SHP77 (cell line): Measurements from ENCODE around the gene SCD5.

ENCODE experiments used
- DNase-seq, 2 experiments: peaks; one replicate each; lab custom pipeline; 2025; lab: John Stamatoyannopoulos, UW

Gene SCD5

DNA sequence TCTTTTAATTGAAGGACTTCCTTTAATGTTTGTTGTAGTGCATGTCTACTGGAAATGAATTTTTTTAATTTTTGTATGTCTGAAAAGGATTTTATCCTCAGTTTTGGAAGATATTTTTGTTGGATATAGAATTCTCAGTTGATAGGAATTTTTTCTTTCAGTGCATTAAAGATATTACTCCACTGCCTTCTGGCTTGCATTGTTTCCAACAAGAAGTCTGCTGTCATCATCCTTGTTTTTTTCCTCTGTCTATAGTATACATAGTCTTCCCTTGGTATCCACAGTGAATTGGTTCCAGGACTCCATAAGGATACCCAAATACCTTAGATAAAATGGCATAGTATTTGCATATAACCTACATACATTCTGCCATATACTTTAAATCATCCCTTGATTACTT, 33.5 kb downstream of the SCD5 start:
- DNase-seq = no peak

DNA sequence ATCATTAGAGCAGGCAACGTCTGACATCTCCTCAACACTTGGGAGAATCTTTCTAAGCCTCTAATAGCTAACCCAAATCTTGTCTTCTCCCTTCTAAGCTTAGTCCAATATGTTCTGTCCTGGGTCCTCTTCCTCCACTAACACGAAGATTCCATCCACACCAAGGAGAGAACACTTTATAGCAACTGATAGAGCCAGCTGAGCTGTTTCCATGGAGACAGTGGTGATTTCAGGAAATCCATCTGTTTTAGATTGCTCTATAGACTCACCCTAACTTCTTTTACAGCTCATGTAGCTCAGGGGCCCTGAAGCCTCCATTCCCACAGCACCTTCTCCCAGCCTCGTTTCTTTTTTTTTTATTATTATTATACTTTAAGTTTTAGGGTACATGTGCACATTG, 37.4 kb downstream of the SCD5 start:
- DNase-seq = no peak

DNA sequence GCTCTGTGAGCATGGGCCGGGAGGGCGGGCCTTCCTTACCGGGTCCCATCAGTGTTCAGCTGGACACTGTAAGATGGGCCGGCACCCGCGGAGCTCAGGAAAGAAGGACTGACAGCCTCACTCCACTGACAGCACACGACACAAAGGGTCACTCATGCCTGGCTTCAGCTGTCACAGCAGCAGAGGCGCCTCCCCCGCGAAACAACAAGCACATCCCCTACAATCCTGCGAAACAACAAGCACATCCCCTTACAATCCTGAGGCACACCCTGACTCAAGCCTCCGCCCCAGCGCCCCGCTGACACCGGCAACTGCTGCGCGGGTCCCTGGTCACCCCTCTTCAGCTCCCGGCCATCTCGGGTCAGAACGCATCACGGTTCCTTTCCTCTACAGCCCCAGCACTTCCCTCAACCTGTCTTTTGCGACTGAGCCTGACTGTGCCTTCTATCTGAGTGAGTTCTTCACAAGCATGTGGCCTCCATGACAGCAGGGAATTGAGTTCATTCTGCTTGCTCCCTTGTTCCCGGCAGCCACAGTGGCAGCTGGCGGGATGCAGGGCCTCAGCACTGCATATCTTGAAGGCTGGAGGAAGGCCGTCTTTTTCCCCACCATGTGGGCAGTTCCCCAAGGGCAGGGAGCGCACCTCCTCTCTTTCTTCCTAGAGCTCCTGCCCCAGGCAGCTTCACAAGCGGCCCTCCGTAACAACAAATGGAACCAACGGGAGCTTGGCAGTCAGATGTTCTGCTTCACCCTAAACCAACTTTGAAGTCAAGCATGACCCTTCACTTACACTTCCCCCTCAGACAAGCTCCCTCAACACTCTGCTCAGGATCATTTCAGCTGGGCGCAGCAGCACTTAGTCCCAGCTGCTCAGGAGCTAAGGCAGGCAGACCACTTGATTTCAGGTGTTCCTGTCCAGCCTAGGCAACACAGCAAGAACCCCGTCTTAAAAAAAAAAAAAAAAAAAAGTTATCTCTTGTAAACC, 39.6 kb downstream of the SCD5 start:
- no peak for DNase-seq

DNA sequence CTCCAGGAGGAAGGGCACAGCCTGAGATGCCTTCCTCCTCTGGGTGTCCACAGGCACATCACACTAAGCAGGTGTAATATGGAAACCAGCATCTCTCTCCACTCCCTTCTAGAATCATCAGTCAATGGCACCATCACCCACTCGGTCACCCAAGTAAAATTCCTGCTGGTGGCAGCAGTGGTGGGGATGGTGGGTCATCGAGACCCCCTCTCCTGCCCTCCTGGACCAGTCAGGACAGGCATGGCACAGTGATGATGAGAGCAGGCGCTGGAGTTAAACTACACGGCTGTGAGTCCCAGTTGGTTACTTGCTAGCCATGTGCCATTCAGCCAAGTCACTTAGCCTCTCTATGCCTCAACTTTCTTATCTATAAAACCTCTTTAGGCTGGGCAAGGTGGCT, 42.5 kb downstream of the SCD5 start:
- no peak for DNase-seq

DNA sequence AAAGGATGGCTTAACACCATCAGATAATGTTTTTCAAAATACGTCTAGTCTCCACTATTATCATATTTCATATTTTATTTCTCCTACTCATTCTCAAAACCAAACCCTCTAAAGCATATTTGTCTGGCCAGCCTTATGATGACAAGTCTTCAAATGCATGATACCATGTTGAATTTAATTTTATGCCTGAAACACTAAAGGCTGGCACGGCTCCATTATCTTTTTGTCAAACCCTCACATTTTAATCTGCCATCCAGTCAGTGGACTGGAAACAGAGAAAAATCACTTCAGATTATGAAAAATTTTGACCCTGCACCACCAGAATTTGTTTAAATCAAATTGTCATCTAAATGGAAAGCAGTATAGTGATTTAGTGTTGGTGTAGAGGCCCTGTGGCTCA, 42.9 kb downstream of the SCD5 start:
- DNase-seq = no peak

DNA sequence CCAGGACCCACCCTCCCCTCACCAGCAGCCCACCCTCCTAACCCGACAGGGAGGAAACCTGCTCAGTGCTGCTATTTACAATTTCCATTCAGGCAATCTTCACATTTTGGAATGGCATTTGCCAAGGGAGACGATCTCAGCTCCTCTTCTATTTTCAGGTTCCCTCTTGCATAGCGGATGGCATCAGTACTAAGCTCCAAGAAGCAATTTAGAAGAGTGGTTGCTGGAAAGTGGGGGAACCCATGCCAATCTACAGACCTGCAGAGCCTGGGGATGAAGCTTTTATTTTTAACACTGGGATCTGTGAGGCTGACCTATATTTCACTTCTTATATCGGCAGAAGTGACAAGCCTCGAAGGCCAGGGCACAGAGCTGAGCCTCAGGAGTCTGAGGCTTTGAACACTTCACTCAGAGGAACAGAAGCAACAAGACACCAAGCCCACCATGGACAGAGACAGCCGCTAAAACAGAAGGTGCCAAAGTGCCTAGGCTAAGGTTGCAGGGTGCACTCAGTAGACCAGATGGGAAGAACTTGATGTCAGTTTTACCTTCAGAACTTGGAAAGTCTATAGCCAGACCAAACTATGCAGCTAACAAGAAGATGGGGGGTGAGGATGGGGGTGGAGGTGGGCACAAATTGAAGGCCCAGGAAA, 44.0 kb downstream of the SCD5 start:
- DNase-seq = no peak

DNA sequence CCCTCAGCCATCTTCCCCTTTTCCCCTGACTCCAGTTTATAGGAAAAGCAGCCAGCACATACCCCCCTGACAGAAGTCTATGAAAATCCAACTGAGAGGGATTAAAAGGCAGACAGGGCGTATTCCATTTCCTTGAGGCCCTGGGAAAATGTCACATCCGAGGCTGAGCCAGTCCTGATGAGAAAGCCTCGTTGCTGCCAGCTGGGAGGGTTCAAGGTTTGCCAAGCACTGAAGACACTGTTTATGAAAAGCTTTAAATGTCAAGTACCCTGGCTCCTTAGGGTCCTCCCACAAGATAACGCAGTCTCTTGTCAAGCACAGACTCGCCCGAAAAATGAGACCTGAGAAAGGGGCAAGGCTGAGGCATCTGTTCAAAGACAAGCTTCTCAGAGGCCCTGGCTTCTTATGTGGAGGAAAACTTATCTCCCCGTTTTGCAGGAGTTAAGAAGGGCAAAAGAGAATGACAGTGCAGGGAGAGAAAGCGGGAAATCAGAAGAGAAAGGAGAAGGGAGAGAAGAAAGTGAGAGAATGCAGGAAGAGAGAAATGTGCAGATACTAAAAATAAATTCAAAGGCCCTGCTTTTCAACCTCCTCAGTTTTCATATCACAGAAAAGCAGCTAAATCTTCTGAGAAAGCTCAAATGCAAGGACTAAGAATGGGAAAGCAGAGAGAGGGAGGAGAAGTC, 44.7 kb downstream of the SCD5 start:
- DNase-seq = no peak

DNA sequence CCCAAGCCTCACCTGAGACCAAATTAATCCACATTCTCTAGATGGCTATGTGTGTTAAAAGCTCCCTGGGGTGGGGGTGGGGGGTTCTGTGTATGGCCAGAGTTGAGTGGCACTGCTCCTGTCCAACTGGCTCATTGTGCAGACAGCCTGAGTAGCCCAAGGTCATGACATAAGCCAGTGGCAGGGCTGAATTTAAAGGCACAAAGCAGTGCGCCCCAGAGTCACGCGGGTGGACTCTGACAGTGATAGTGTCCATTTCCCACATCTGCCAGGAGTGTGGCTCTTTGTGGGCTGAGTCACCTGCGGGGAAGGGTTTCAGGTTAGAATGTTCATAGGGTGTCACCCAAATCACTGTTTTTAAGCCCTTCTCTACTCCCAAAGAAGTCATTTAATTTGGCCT, 45.4 kb downstream of the SCD5 start:
- no peak for DNase-seq

DNA sequence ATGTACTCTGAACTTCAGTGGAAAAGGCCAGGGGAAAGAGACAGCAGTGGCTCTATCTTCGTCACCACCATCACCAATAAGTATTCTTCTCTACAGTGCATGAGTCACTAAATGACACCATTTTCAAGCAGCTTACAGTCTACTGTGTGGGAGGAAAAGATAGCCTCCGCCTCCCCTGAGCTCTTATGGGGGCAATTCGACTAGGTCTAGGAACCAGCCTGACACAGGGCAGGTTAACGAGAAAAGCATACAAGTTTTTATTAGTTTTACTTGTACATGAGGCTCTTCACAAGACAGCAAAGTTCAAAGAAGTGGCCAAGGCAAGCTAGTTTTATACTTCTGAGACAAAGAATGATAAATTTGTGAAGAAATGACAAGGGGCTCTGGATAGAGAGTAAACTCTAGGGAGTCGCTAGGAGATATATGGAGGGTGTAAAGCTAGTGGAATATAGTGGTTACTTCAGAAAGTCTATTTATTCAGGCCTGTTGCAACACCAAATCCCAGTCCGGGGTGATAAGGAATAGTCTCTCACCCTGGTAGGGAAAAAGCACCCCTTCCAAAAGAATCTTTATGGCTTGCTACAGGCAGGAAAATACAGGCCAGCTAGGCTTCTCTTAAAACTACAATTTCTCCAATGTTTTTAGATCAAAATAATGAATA, 49.7 kb downstream of the SCD5 start:
- no peak for DNase-seq

DNA sequence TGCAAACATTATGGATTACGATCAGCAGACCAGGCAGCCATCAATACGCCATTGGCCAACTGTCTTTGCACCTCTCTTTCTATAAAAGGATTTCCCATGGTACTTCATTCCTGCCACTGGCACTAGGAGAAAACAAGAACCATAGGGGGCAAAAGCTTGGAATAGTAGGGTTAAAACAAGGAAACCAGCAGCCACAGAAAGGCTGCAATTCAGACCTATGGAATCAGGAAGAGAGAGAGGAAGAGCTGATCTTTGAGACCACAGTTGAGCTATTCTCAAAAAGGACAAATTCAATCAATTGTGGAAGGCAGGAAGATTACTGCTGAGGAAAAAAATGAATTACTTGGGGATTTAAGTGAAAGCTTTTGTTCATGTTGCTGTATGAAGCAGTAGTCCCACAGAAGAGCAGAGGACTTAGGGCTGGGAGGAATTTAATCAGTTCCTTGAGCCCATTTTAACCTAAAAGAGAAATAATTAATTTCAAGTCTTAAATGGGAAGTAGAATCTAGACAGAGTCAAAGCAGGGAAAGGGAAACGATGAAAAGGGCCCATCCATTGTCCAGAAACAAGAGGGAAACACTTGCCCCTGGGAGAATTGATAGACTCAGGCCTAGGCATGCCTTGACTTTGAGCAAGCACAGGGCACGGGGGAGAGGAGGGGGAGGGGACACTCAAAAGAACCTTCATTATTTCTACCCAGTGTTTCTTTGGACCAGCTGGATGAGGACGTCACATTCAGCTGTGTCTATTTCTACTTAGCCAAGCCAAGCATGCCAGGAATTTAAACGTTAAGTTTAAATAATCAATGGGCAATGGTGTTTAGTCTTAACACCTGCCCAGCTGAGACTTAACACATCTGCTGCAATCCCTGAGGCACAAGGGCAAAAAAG, 50.7 kb downstream of the SCD5 start:
- DNase-seq = no peak

DNA sequence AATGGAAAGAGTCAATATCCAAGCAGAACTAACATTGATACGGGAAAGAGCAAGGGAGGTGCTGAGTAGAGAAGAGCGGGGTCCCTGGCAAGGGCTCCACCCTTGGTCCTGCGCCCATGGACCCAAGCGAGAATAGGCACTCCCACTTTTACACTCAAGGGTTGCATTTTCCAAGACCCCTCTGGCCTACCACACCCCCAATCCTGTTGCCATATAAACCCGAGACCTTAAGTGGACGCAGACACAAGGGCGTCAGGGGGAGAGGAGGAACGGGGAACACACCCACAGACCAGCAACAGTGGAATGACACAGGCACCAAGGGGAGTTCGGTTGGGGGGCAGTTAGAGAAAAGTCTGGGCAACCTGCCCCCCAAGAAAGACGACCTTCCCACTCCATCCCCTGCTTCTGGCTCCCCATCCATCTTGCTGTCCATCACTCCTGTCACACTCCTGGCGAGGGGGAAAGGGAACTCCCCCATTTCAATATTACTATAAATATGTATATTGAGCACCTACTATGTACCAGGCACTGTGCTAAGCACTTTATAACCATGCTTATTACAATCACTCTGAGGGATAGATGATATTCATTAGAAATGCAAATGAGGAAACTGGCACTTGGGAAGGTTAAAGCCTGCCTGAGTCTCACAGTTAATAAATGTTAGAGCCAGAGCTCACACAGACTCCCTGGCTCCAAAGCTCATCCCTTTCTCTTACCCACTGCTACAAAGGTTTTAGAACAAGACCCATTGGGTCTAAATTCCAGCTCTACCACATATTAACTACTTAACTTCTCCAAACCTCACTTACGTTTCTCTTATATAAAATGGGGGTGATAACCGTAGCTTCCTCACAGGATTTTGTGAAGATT, 51.7 kb downstream of the SCD5 start:
- DNase-seq = no peak

DNA sequence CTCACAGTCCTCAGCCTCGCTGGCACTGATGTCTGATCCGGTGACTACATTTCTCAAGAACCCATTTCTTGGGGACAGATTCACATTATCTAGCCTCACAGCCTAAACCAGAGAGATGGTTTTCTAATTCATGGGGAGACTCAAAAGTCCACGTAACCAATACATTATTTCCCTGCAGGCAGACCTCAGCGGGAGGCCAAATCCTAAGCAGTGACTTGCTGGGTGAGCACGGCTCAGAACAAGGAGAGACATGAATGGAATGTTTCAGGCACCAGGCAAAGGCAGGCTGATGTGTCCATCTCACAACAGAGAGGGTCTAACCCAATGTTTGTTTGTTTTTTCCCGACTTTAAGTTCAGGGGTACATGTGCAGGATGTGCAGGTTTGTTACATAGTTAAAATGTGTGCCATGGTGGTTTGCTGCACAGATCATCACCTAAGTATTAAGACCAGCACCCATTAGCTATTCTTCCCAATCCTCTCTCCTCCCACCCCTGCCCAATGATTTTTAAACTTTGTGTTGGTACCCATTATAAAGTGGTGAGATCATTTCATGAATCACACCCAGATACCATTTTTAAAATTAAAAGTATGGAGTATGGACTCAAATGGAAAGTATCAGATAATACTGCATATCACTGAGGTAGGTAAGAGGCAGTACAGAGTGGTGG, 53.3 kb downstream of the SCD5 start:
- DNase-seq = no peak

DNA sequence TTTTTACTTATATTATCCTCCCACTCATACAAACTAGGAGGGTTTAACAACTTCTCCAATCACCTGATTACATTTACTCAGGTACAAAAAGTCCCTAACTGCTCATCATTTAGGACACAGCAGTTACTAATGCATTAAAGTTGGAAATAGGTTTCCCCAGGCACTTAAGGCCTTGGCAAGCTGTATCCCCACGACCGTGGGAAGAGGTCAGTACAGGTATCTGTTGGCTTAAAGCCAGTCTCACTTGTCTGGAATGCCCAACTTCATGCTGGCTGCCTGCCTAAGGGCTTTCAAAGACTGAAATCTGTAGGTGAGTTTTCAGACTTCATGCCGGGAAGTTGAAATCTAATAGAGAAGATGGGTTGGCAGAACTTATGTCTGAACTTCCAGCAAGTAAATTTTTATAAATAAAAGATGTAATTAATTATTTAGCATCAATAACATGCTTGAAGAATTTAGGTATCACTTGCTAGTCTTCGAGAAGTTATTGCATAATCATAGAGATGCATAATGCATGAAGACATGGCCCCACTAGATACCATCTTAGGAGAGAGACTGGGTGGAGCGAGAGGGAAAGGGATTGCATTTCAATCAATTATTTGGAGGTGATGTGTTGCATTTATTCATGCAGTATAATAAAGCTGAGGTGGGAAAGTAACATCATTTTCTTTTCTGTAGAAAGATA, 54.2 kb downstream of the SCD5 start:
- no peak for DNase-seq

DNA sequence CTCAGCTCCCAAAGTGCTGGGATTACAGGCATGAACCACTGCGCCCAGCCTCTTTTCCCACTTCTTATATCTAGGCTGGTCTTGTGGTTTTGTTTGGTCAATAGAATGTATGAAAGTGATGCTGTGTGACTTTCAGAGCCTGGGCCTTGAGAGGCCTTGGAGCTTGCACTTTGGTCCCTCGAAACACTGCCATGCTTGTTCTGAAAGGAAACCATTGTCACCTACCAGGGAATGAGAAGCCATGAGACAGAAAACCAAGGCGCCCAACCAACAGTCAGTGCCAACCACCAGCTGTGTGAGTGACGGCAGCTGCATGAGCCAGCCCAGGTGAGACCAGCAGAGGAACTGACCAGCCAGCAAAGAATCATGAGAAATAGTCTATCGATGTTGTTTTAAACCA, 57.4 kb downstream of the SCD5 start:
- no peak for DNase-seq

DNA sequence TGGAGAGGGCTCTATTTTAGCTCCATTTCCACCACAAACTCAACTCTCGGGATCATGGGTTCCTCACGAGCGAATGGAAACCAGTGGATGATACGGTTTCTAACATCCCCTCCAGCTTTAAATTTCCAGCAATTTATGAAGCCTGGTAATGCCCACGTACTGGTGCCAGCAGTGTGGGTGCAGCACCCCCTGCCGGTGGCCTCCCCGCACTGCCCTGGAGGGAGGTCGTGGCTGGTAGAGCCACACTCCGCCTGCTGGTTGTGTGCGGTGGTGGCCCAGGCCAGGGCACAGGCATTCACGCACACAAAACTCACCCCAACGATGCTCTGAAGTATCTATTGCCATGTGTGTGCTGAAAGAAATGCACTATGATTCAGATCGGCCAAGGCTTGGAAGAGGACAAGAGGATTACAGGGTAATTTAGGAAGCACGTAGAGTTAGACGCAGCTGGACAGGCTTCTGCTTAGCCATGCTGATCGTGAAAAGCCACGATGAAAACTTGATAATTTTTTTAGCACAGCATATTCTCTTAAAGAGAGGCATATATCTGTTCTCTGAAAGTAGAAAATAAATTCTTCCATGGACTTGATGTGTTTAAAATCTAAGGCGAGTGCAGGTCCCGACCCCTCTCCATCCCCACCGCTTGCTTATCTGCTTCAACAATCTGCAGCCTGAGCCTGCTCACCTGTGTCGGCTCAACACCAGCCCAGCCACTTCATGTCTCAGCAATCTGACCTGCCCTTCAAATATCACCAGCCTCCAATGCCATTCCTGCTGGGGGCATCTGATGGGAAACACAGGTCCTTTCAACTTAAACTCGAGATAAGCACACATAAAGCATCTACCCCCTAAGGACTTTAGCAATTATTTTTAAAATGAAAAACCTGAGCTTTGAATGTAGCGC, 59.1 kb downstream of the SCD5 start:
- peak; percentile 49 to 57 for DNase-seq

DNA sequence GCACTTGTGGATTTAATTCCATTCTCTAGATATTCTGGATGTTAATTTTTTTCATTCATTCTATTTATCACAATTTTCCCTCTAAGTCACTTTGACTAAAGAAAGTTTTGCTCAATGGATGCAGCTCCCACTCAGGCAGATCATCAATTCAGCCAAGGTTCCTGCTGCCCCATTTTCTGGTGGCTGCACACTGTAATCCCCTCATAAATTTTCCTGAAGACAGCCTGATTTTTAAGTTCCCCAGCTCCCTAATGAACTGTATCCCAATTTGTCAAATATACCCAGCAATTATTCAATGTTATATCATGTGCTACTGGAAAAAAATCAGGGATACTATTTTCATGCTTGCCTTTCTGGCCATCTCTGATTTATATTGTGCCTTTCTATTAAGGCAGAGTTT, 61.2 kb downstream of the SCD5 start:
- DNase-seq = no peak

DNA sequence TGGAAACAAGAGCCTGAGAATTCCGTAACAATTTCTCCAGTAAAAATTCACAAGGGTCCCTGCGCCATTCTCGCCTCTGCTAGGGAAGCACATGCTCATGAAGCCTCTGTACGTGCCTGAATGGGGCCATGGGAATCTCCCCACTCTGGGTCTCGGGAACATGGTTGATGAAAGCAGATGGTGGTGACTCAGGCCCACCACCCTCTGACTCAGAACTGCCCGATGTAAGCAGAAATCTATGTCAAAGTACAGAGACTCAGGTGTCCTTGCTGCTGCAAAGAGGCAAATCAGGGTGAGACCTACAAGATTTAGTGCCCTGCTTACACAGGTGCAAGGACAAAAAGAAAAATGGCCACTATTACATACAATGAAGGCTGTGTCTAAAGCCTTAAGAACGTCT, 65.0 kb downstream of the SCD5 start:
- DNase-seq = no peak

DNA sequence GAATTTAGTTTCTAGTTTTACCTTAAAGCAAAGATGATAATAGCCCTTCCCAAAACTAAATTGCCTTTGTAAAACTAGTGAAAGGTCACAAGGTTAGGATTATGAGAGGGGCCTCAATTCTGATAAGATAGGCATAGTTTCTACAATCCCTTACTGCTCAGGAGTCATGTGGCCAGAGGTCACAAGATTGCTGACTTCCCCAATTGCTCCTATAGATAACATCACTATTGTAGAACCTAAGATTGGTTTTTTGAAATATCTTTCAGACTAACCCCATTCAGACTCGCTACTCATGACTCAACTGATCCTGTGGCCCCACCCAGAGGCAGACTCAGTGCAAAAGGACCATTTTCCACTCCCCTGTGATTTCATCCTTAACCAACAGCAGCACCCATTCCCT, 70.3 kb downstream of the SCD5 start:
- DNase-seq = no peak
